ENCODE results near the gene C4BPB.

C4BPB gene

DNA sequence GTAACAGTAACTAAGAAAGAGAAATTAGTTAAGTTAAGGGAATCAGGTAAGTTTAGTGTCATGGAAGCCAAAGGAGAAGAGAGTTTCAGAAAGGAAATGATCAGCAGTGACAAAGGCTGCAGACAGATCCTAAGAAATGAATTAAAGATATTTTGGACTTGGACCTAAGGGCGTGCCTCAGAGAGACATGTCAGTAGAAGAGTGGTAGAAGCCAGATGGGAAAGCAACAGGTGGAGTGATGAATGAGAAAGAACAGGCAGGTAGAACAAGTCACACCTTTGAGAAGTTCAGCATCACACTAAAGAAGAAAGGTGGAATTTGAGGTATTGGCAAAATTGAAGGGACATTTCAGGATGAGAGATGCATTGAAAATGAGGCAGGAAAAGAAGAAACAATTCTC is 14.0 kb downstream of the C4BPB start:
- DNase-seq (ENCODE audit: low read depth in 1 of 2, low spot score in 1 of 2) = no peak
- no peak for TF ChIP-seq JUND (IDR thresholded peaks at IDR 0.05; ENCODE audit: low read depth)
- in situ Hi-C loops (cut with HindIII; ENCODE audit: low pct_unique_long_range_greater_than_20kb, low sequenced_read_pairs) = no loop called here

DNA sequence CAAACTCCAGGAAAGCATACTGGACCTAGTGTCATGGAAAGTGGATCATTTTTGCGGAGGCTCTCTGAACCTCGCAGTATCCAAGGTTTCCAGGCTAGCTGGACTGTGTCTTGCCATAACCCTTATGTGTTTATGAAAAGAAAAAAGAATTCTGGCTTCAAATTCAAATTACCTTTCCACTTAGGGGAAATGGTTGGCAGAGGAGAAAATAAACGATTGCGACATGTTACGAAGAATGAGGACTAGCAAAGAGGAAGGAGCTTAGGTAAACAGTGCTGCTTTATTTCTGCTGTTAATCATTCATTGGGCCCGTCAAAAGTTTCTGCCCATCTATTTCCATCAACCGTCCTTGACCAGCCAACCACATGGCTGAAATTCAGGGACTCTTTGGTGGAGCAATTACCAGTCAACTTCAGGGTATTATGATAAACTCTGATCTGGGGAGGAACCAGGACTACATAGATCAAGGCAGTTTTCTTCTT is 15.3 kb downstream of the C4BPB start, which contains the start of gene C4BPA:
TSS of gene C4BPA (plus strand) at position 342 of the 482 bp plus-strand sequence. CDS start 8,793 bp downstream, outside the sequence.
- in situ Hi-C loops (cut with HindIII; ENCODE audit: low pct_unique_long_range_greater_than_20kb, low sequenced_read_pairs) = no loop called here
- TF ChIP-seq JUND (IDR thresholded peaks at IDR 0.05; ENCODE audit: low read depth) = no peak
- peak in 1 of 2 experiments; percentile 36 for DNase-seq (ENCODE audit: low read depth in 1 of 2, low spot score in 1 of 2)

DNA sequence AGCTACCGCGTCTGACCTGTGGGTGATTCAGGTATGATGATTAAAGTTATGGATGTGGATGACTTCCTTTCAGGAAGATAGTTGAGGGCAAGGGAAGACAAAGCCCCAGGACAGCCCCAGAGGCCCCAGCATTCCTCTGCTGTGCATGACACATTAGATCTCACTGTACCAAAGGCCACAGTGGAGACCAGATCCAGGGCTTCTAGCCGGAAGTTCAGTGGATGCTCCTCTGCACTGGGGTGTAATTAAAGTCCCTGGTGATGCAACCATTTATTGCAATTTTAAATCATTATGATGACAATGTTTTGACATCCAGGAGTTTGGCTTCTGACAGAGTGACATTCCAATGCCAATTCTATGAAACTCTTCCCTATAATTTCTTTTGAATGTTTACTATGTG is 20.3 kb downstream of the C4BPB start:
- TF ChIP-seq JUND (IDR thresholded peaks at IDR 0.05; ENCODE audit: low read depth) = no peak
- in situ Hi-C loops (cut with HindIII; ENCODE audit: low pct_unique_long_range_greater_than_20kb, low sequenced_read_pairs) = no loop called here
- no peak for DNase-seq (ENCODE audit: low read depth in 1 of 2, low spot score in 1 of 2)

DNA sequence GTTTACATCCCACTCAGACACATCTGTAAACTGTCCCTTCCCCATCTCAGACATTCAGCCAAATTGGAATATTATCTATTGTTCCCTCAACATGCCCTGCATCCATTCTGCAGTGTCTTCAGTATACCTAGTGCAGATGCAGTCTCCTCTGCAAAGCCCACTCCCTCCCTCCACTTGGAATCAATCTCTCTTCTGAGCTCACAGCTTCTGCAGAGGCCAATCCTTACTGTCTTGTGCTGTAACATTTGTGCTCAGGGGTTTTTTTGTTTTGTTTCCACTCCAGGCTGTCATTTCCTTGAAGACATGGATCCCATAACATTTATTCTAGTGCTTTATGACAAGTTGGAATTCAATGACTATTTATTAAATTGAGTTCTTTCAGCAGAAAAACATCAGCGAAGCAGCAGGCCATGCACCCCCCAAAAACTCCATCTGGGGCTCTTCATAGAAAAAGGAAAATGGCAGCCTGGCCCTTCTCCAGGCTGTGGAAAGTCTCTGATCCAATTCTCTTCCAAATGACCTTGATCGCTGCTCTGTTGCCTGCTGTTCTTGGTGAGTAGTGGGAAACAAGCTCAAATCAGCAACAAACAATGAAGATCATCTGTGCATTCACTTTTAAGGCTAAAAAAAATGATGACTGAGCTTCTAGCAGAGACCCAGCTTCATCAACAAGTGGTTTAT is 24.1 kb downstream of the C4BPB start:
- no peak for TF ChIP-seq JUND (IDR thresholded peaks at IDR 0.05; ENCODE audit: low read depth)
- in situ Hi-C loops (cut with HindIII; ENCODE audit: low pct_unique_long_range_greater_than_20kb, low sequenced_read_pairs) = no loop called here

DNA sequence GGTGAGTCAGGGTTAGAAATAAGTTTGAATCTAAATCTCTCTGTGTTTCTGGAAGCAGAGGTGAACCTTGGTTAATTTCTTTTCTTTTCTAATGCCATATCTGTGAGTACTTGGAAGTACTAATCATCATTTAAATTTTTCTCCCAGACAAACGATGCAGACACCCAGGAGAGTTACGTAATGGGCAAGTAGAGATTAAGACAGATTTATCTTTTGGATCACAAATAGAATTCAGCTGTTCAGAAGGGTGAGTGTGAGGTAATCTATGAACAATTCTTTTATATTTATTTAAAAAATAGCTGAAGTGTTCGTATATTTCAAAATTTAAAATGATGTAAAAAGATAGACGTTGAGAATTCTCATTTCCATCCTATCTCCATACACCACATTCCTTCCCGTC is 26.6 kb downstream of the C4BPB start:
- no peak for DNase-seq (ENCODE audit: low read depth in 1 of 2, low spot score in 1 of 2)
- in situ Hi-C loops (cut with HindIII; ENCODE audit: low pct_unique_long_range_greater_than_20kb, low sequenced_read_pairs) = no loop called here
- no peak for TF ChIP-seq JUND (IDR thresholded peaks at IDR 0.05; ENCODE audit: low read depth)

More for the DNA sequence above, 24.1 kb downstream of the C4BPB start:
- no peak for DNase-seq (ENCODE audit: low read depth in 1 of 2, low spot score in 1 of 2)

DNA sequence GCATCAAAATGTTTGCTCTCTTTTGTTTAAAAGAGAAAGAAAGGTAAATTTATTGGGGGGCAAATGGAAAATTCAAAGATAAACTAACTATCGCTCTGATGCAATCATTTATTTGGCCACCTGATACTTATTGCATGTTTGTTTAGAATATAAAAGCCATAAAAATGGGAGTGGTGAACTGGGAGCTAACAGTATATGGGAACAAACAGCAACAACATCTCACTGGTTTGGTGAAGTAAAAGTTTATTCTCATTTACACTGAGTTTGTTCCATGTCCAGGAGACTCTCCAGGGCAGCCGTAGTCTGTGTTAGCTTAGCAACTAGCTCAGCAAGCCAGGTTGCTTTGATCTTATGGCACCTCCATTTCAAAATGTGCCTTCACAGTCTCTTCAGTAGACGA is 35.7 kb downstream of the C4BPB start:
- DNase-seq (ENCODE audit: low read depth in 1 of 2, low spot score in 1 of 2) = no peak
- in situ Hi-C loops (cut with HindIII; ENCODE audit: low pct_unique_long_range_greater_than_20kb, low sequenced_read_pairs) = no loop called here
- no peak for TF ChIP-seq JUND (IDR thresholded peaks at IDR 0.05; ENCODE audit: low read depth)

DNA sequence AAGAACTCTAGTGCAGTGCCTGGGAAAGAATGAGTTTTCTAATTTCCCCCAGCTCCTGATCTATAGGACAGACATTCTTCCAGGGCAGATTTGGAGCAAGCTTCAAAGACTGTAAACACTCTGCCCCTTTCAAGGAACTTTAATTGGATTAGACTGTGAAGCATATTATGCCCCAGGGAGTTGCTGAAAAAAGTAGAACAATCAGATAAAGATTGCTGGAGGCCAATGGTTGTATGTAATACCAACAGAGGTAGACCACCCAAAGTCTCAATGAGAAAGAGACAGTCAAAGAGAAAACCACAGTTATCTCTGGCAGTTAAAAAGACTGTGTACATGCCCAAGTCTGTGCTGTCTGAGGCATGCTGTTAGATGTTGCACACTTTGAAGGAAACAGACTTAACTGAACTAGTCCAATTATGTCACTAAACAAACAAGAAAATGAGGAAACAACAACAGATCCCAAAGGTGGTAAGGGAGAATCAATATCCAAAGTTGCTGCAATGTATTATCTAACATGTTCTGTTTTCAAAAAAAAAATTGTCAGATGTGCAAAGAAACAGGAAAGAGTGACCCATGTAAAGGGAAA is 39.8 kb downstream of the C4BPB start:
- in situ Hi-C loops (cut with HindIII; ENCODE audit: low pct_unique_long_range_greater_than_20kb, low sequenced_read_pairs) = no loop called here
- no peak for DNase-seq (ENCODE audit: low read depth in 1 of 2, low spot score in 1 of 2)
- no peak for TF ChIP-seq JUND (IDR thresholded peaks at IDR 0.05; ENCODE audit: low read depth)

DNA sequence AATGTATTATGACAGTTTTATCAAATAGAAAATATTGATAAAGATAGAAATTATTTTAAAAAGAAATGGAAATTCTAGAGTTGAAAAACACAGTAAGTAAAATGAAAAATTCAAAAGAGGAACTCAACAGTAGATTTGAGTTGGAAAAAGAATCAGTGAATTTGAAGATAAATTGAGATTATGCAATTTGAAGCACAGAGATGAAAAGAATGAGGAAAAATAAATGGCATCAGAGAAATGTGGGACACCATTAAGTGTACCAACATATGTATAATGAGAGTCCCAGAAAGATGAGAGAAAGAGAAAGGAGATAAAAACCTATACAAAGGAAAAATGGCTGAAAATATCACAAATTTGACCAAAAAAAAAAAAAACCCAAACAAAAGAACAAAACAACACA is 40.4 kb downstream of the C4BPB start:
- no peak for TF ChIP-seq JUND (IDR thresholded peaks at IDR 0.05; ENCODE audit: low read depth)
- no peak for DNase-seq (ENCODE audit: low read depth in 1 of 2, low spot score in 1 of 2)
- in situ Hi-C loops (cut with HindIII; ENCODE audit: low pct_unique_long_range_greater_than_20kb, low sequenced_read_pairs) = no loop called here

DNA sequence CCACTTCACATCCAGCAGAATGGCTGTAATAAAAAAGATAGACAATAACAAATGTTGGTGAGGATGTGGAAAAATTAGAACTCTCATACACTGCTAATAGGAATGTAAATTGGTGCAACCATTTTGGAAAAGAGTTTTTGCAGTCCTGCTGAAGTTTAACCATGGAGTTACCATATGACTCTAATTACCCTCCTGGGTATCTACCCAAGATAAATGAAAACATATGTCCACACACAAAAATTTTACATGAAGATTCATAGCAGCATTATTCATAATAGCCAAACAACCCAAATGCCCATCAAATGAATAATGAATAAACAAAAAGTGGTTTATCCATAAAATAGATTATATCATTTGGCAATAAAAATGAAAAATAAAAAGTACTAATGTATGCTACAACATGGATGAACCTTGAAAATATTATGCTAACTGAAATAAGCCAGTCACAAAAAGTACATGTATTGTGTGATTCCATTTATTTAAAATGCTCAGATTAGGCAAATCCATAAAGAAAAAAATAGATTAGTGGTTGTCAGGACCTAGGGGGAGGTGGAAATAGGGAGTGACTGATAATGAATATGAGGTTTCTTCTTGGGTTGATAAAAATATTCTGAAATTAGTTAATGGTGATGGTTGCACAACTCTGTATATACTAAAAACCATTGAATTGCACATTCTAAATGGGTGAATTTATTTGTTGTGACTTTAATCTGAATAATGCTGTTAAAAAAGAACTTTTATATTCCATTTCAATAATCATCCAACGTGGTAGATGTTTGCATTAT is 41.8 kb downstream of the C4BPB start:
- no peak for DNase-seq (ENCODE audit: low read depth in 1 of 2, low spot score in 1 of 2)
- in situ Hi-C loops (cut with HindIII; ENCODE audit: low pct_unique_long_range_greater_than_20kb, low sequenced_read_pairs) = no loop called here
- TF ChIP-seq JUND (IDR thresholded peaks at IDR 0.05; ENCODE audit: low read depth) = no peak

DNA sequence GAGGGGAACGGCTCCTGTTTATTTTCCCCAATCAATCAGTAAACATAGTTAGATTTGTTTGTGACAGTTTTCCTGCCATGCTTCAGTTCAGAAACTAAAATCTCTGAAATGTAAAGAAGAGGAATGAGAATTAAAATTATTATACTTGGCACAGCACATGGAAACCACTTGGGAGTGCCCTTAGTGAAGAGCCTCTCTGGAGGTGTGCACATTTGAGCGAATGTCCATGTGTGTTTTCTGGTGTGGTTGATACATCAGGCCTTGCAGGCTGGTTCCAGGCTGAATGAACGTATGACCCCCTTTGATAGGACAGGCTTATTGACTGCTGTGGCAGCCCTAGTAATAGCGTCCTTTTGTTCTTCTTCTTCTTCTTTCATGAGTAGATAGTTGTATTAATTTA is 42.5 kb downstream of the C4BPB start:
- TF ChIP-seq JUND (IDR thresholded peaks at IDR 0.05; ENCODE audit: low read depth) = no peak
- in situ Hi-C loops (cut with HindIII; ENCODE audit: low pct_unique_long_range_greater_than_20kb, low sequenced_read_pairs) = no loop called here
- DNase-seq (ENCODE audit: low read depth in 1 of 2, low spot score in 1 of 2) = no peak

DNA sequence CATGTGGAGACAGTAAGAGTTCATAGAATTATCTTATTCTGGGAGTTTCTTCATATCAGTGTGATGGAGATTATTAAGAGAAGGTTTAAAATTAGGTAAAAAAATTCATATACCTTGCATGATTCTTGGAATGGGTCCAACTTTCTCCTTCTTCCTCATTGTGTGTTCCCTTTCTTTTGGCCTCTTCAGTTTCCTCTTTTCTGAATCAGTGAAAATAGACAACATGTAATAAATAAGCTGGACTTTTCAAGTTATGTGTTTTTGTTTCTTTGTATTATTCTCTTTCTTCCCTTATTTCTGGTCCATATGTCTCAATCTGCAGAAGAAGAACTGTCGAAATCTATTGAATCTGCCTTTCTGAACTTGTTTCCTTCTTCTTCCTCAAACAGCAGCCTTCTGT is 45.9 kb downstream of the C4BPB start:
- TF ChIP-seq JUND (IDR thresholded peaks at IDR 0.05; ENCODE audit: low read depth) = no peak
- no peak for DNase-seq (ENCODE audit: low read depth in 1 of 2, low spot score in 1 of 2)
- in situ Hi-C loops (cut with HindIII; ENCODE audit: low pct_unique_long_range_greater_than_20kb, low sequenced_read_pairs) = no loop called here

DNA sequence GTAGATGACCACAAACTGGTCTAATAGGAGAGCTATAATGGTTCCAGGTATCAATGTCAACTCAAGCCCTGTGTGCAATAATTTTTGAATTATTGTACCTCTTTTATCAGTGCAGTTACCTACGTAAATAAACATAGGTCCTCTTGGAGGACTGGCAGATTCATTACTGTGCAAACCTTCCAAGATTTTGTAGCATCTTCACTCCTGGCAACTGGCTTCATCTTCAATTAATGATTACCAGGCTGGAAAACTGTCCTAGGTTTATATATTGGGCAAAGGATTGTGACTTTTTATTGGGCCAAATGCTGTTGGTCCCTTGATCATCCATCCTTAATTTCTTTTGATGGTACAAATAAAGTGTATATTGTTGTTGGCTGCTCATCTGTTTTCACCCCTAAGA is 51.0 kb downstream of the C4BPB start:
- no peak for DNase-seq (ENCODE audit: low read depth in 1 of 2, low spot score in 1 of 2)
- in situ Hi-C loops (cut with HindIII; ENCODE audit: low pct_unique_long_range_greater_than_20kb, low sequenced_read_pairs) = no loop called here
- no peak for TF ChIP-seq JUND (IDR thresholded peaks at IDR 0.05; ENCODE audit: low read depth)

DNA sequence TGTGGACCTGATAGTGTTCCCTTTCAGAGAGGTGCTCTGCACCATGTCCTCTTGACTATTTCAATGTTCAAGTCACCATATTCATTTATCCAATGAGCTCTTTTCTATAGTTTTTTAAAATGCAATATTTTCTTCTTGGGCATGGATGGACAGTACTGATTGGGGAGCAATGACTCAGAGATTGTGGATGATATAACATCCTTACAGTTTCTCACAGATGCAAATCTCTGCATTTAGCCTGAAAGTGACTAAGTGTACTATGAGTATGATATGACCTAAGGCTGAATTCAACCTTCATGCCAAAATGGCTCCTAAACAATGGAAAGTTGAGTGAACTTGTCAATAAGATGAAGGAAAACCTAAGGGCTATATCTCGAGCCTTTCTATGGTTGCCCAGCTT is 51.9 kb downstream of the C4BPB start:
- in situ Hi-C loops (cut with HindIII; ENCODE audit: low pct_unique_long_range_greater_than_20kb, low sequenced_read_pairs) = no loop called here
- TF ChIP-seq JUND (IDR thresholded peaks at IDR 0.05; ENCODE audit: low read depth) = no peak
- no peak for DNase-seq (ENCODE audit: low read depth in 1 of 2, low spot score in 1 of 2)

Data from T47D (cell line).